DND-41 (cell line): ENCODE measurements around the gene LRRC57.

Source experiments
- EZH2 ChIP-seq: IDR thresholded peaks from 3 replicates; pipeline ENCODE4 v1.6.1; 2012; ENCODE audit warnings: borderline replicate concordance, low read depth, mild to moderate bottlenecking, moderate library complexity, low read length, inconsistent platforms; ENCODE audit not compliant: severe bottlenecking
- TF ChIP-seq, protein P1 (sequence below): IDR thresholded peaks from 2 replicates; pipeline ENCODE4 v1.5.1; 2012; ENCODE audit warnings: borderline replicate concordance, low read length, moderate library complexity, mild to moderate bottlenecking; ENCODE audit not compliant: poor library complexity, severe bottlenecking; ENCODE audit errors: extremely low read depth

- TF ChIP-seq, protein P1, sequence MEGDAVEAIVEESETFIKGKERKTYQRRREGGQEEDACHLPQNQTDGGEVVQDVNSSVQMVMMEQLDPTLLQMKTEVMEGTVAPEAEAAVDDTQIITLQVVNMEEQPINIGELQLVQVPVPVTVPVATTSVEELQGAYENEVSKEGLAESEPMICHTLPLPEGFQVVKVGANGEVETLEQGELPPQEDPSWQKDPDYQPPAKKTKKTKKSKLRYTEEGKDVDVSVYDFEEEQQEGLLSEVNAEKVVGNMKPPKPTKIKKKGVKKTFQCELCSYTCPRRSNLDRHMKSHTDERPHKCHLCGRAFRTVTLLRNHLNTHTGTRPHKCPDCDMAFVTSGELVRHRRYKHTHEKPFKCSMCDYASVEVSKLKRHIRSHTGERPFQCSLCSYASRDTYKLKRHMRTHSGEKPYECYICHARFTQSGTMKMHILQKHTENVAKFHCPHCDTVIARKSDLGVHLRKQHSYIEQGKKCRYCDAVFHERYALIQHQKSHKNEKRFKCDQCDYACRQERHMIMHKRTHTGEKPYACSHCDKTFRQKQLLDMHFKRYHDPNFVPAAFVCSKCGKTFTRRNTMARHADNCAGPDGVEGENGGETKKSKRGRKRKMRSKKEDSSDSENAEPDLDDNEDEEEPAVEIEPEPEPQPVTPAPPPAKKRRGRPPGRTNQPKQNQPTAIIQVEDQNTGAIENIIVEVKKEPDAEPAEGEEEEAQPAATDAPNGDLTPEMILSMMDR: no peak
- TF ChIP-seq EZH2: no peak
These were observed 710 bp downstream of the LRRC57 start for GRCh38 chr15:42547918-42548248.
